Measurements from ENCODE around the gene PLCD3. TPM values are rescaled to one million over a fixed set of nuclear protein-coding genes. Genes with fewer than 3 reads are reported as not detected.

Gene PLCD3
- polyA plus RNA-seq, 1 of the 3 experiments (the other 2 are of a cell fraction) = 59.7 TPM

DNA sequence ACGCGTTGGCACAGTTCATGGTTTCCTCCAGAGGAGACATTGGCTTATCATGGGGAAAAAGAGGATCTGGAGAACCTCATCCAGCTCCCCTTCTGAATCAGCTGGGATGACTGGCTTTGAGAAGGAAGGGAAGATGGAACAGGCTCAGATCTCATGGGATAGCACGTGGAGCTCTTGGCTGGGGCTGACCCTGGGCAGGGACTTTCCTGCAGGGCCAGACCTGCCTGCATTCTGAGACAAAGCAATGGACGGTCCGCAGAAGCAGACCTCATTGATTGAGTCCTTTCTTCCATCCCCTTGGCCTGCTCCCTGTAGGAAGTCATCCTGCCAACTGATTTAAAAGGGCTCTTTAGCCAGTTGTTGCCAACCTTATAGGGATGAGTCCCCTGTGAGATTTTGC, 26.2 kb downstream of the PLCD3 start:
- Histone ChIP-seq H3F3A (replicated peaks; ENCODE audit: insufficient read depth) (peaks cover 3% of the 10 kb centered on the region), H4K20me1 (ENCODE audit: insufficient read depth) (no peaks in the 10 kb centered on the region), H2AFZ (ENCODE audit: low read depth) (no peak overlapping the region), H3K9me3 (no peaks in the 10 kb centered on the region), H3K4me2 (no peak overlapping the region), H3K4me3 (ENCODE audit: low read depth in 2 of 2, low read length in 1 of 2) (no peak overlapping the region), H3K9me2 (no peaks in the 10 kb centered on the region), H3K27ac (ENCODE audit: low read depth in 2 of 2, low read length in 1 of 2) (no peak overlapping the region), H3K27me3 (ENCODE audit: insufficient read depth) (no peaks in the 10 kb centered on the region), H3K79me2 (ENCODE audit: insufficient read depth) (no peaks in the 10 kb centered on the region), H3K9ac (no peak overlapping the region), H3K4me1 (ENCODE audit: control insufficient read depth in 1 of 2, insufficient read depth in 2 of 2, low read depth in 1 of 2, low read length in 1 of 2) (peaks cover 0 to 1% of the 10 kb centered on the region in 2 experiments; a peak in 1 of 4 replicates), H3K36me3 (replicated peaks in 1 of 2; ENCODE audit: control insufficient read depth in 1 of 2, insufficient read depth in 2 of 2, low read length in 1 of 2) (peaks cover 19 to 70% of the 10 kb centered on the region in 2 experiments)
- CTCF ChIA-PET = interaction anchor here (1.2 to 5.5 kb wide), 5 partner anchors 10 to 86 kb away, joined by 3 to 33 read pairs (median 4); partner anchors contain the start of genes ACBD4 and PLCD3
- DNase-seq = no peak
- no peak for TF ChIP-seq USF2 (IDR thresholded peaks at IDR 0.05; ENCODE audit: borderline replicate concordance, low read depth, low read length)
- no peak for TF ChIP-seq MEF2A (IDR thresholded peaks at IDR 0.05; ENCODE audit: borderline replicate concordance, low read depth)
- no peak for TF ChIP-seq POLR2AphosphoS5 (IDR thresholded peaks at IDR 0.05; ENCODE audit: low read depth, low read length)
- TF ChIP-seq IRF3 (IDR thresholded peaks at IDR 0.05; ENCODE audit: low read depth, low read length) = no peak
- POLR2A ChIA-PET = interaction anchor here (0.7 kb wide), 1 partner anchor 242 kb away, joined by 3 read pairs; no protein-coding TSS in a partner anchor
- WGBS (ENCODE audit: low lambda C conversion rate) = 96% methylated on average over 5 of the region's 5 CpGs

DNA sequence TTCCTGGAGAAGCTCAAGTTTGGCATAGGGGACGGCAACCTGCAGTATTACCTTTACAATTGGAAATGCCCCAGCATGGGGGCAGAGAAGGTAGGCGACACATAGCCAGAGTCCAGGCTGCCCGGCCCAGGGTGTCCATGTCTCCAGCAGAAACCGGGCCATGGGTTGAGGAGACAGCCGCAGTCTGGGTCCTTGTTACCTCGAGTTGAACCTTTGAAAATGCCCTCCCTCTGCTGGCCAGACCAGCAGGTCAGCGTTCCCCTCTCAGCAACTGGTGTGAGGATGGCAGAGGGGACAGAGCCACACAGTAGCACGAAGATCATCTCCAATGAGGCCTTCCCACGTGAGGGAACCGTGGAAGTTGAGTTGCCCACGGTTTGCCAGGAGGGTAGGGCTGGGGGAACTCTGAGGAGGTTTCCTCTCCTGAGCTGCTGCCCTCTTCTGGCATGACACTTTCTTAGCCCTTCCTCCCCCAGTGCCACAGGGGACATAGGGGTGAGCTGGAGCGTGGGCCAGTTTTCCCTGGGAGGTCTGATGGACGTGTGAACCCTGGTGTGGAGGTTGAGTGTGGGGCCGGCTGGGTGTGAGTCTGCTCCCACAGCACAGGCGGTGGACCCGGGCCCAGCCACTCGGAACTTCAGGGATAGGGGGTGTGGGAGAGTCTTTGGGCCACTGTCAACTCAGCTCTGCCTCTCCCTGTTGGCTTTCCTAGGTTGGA, 27.2 kb downstream of the PLCD3 start:
- Histone ChIP-seq H3K4me3 (ENCODE audit: low read depth in 2 of 2, low read length in 1 of 2) (no peak overlapping the region), H3K9ac (no peak overlapping the region), H2AFZ (ENCODE audit: low read depth) (no peak overlapping the region), H3K9me3 (no peaks in the 10 kb centered on the region), H3F3A (replicated peaks; ENCODE audit: insufficient read depth) (no peaks in the 10 kb centered on the region), H3K27me3 (ENCODE audit: insufficient read depth) (no peaks in the 10 kb centered on the region), H3K36me3 (replicated peaks in 1 of 2; ENCODE audit: control insufficient read depth in 1 of 2, insufficient read depth in 2 of 2, low read length in 1 of 2) (peaks cover 19 to 70% of the 10 kb centered on the region in 2 experiments), H3K9me2 (no peaks in the 10 kb centered on the region), H3K4me1 (ENCODE audit: control insufficient read depth in 1 of 2, insufficient read depth in 2 of 2, low read depth in 1 of 2, low read length in 1 of 2) (no peaks in the 10 kb centered on the region; a peak in 1 of 4 replicates), H3K4me2 (no peak overlapping the region), H3K27ac (ENCODE audit: low read depth in 2 of 2, low read length in 1 of 2) (no peak overlapping the region; a peak in 1 of 4 replicates), H3K79me2 (ENCODE audit: insufficient read depth) (no peaks in the 10 kb centered on the region), H4K20me1 (ENCODE audit: insufficient read depth) (no peaks in the 10 kb centered on the region)
- ChIA-PET POLR2A (no interaction called here), CTCF (interaction anchor here (0.7 to 5.5 kb wide), 6 partner anchors 9 to 85 kb away, joined by 3 to 33 read pairs (median 4); partner anchors contain the start of genes ACBD4 and PLCD3)
- TF ChIP-seq RFX5 (IDR thresholded peaks at IDR 0.05; ENCODE audit: low read length) (no peak), ELF1 (IDR thresholded peaks at IDR 0.05) (no peak), FOXM1 (IDR thresholded peaks at IDR 0.05; ENCODE audit: low read depth) (no peak), MXI1 (IDR thresholded peaks at IDR 0.05; ENCODE audit: low read depth, low read length) (no peak), MAX (IDR thresholded peaks at IDR 0.05; ENCODE audit: low read depth) (no peak), POLR2AphosphoS5 (IDR thresholded peaks at IDR 0.05; ENCODE audit: low read depth, low read length) (no peak; the same call in 1 of the 2 replicates), MEF2A (IDR thresholded peaks at IDR 0.05; ENCODE audit: borderline replicate concordance, low read depth) (no peak), TEAD4 (IDR thresholded peaks at IDR 0.05; ENCODE audit: borderline replicate concordance, insufficient read depth) (no peak)
- TF ChIP-seq, protein P1, sequence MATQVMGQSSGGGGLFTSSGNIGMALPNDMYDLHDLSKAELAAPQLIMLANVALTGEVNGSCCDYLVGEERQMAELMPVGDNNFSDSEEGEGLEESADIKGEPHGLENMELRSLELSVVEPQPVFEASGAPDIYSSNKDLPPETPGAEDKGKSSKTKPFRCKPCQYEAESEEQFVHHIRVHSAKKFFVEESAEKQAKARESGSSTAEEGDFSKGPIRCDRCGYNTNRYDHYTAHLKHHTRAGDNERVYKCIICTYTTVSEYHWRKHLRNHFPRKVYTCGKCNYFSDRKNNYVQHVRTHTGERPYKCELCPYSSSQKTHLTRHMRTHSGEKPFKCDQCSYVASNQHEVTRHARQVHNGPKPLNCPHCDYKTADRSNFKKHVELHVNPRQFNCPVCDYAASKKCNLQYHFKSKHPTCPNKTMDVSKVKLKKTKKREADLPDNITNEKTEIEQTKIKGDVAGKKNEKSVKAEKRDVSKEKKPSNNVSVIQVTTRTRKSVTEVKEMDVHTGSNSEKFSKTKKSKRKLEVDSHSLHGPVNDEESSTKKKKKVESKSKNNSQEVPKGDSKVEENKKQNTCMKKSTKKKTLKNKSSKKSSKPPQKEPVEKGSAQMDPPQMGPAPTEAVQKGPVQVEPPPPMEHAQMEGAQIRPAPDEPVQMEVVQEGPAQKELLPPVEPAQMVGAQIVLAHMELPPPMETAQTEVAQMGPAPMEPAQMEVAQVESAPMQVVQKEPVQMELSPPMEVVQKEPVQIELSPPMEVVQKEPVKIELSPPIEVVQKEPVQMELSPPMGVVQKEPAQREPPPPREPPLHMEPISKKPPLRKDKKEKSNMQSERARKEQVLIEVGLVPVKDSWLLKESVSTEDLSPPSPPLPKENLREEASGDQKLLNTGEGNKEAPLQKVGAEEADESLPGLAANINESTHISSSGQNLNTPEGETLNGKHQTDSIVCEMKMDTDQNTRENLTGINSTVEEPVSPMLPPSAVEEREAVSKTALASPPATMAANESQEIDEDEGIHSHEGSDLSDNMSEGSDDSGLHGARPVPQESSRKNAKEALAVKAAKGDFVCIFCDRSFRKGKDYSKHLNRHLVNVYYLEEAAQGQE (IDR thresholded peaks at IDR 0.05; ENCODE audit: low read depth, low read length) = no peak
- WGBS (ENCODE audit: low lambda C conversion rate) = 93% methylated on average over 17 of the region's 17 CpGs
- DNase-seq = peak; percentile 4
